HEK293T (cell line): Measurements from ENCODE around the gene KRTAP10-7.

Experiments used
- CTCF ChIA-PET: fragments of 350-600 bp; formaldehyde crosslinking; extraction: SDS; loops from one replicate; lab custom pipeline; 2021; ENCODE audit warnings: antibody characterized with exemption, inconsistent platforms; lab: Yijun Ruan, JAX
- POLR2A ChIA-PET: fragments of 350-600 bp; formaldehyde crosslinking; extraction: SDS; loops from one replicate; lab custom pipeline; 2020; ENCODE audit warnings: antibody characterized with exemption, inconsistent platforms; lab: Yijun Ruan, JAX
- DNase-seq: peaks from one replicate; pipeline ENCODE4 v3.0.0; 2012; ENCODE audit warnings: mixed read lengths; ENCODE audit errors: extremely low spot score
- ARNT ChIP-seq: fragments of 450-650 bp; IDR thresholded peaks from 2 replicates; pipeline ENCODE4 v1.6.1; 2017; ENCODE audit warnings: mild to moderate bottlenecking
- BHLHE40 ChIP-seq: fragments of 450-650 bp; IDR thresholded peaks from 2 replicates; pipeline ENCODE4 v1.6.1; 2016; ENCODE audit warnings: mild to moderate bottlenecking, moderate library complexity, borderline replicate concordance
- CTBP1 ChIP-seq: fragments of 450-650 bp; IDR thresholded peaks from 2 replicates; pipeline ENCODE4 v1.6.1; 2016; ENCODE audit warnings: borderline replicate concordance
- ELF4 ChIP-seq: fragments of 450-650 bp; IDR thresholded peaks from 2 replicates; pipeline ENCODE4 v1.6.1; 2017; ENCODE audit warnings: antibody characterized with exemption
- FOXA1 ChIP-seq: fragments of 450-650 bp; IDR thresholded peaks from 2 replicates; pipeline ENCODE4 v1.6.1; 2016; ENCODE audit warnings: mild to moderate bottlenecking
- FOXK2 ChIP-seq: fragments of 450-650 bp; IDR thresholded peaks from 2 replicates; pipeline ENCODE4 v1.6.1; 2016; ENCODE audit warnings: mild to moderate bottlenecking
- FOXM1 ChIP-seq: fragments of 450-650 bp; IDR thresholded peaks from 2 replicates; pipeline ENCODE4 v1.6.1; 2017; ENCODE audit warnings: mild to moderate bottlenecking, borderline replicate concordance
- HDGF ChIP-seq: fragments of 450-650 bp; IDR thresholded peaks from 2 replicates; pipeline ENCODE4 v1.6.1; 2017; ENCODE audit warnings: antibody characterized with exemption, borderline replicate concordance
- L3MBTL2 ChIP-seq: fragments of 450-650 bp; conservative IDR thresholded peaks from 2 replicates; pipeline ENCODE4 v1.6.1; 2016; ENCODE audit warnings: mild to moderate bottlenecking
- LEF1 ChIP-seq: fragments of 450-650 bp; IDR thresholded peaks from 2 replicates; pipeline ENCODE4 v1.6.1; 2017; ENCODE audit warnings: mild to moderate bottlenecking, borderline replicate concordance
- NFRKB ChIP-seq: fragments of 450-650 bp; IDR thresholded peaks from 2 replicates; pipeline ENCODE4 v1.6.1; 2016; ENCODE audit warnings: mild to moderate bottlenecking, moderate library complexity
- PKNOX1 ChIP-seq: fragments of 450-650 bp; IDR thresholded peaks from 2 replicates; pipeline ENCODE4 v1.6.1; 2016
- SP1 ChIP-seq: fragments of 450-650 bp; IDR thresholded peaks from 2 replicates; pipeline ENCODE4 v1.6.1; 2017
- SUZ12 ChIP-seq: fragments of 450-650 bp; IDR thresholded peaks from 2 replicates; pipeline ENCODE4 v1.6.1; 2016; ENCODE audit warnings: mild to moderate bottlenecking
- TARDBP ChIP-seq: fragments of 450-650 bp; IDR thresholded peaks from 2 replicates; pipeline ENCODE4 v1.6.1; 2016
- ZNF384 ChIP-seq: fragments of 450-650 bp; IDR thresholded peaks from 2 replicates; pipeline ENCODE4 v1.6.1; 2016

The KRTAP10-7 gene

GRCh38 chr21:44581158-44581557, 19.2 kb upstream of the KRTAP10-7 start:
- TF ChIP-seq PKNOX1 = no peak
- TF ChIP-seq FOXK2 = no peak
- TF ChIP-seq BHLHE40 = no peak
- TF ChIP-seq ZNF384 = no peak
- no peak for TF ChIP-seq NFRKB
- TF ChIP-seq LEF1 = no peak
- TF ChIP-seq TARDBP = no peak
- no peak for TF ChIP-seq SUZ12
- TF ChIP-seq FOXA1 = no peak
- TF ChIP-seq SP1 = no peak
- TF ChIP-seq ARNT = no peak
- TF ChIP-seq CTBP1 = no peak
- TF ChIP-seq FOXM1 = no peak
- TF ChIP-seq L3MBTL2 = no peak
- TF ChIP-seq HDGF = no peak
- TF ChIP-seq ELF4 = no peak
- POLR2A ChIA-PET = no interaction called here
- no peak for DNase-seq
- CTCF ChIA-PET = no interaction called here

DNA sequence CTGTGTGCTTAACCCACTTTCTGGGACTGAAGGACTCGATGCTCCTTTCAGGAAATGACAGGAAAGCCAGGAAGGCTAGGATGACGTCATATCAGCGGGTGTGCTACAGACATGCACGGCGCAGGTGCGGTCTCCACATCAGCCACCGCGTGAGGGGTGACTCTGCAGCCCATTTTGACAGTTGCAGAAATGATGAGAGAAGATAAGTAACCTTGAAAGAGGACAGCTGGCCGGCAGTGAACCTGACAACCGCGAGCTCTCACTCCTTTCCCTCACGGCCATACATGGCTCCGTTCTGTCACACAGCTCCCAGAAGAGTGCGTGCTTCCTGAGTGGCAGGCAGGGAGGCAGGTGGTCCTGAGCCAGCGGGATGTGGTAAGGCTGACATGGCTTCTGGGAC, 18.3 kb upstream of the KRTAP10-7 start:
- ChIA-PET POLR2A (no interaction called here), CTCF (no interaction called here)
- no peak for DNase-seq
- TF ChIP-seq BHLHE40 (no peak), L3MBTL2 (no peak), SUZ12 (no peak), LEF1 (no peak), FOXK2 (no peak), ARNT (no peak), SP1 (no peak), ZNF384 (no peak), PKNOX1 (no peak), HDGF (no peak), FOXM1 (no peak), TARDBP (no peak), ELF4 (no peak), FOXA1 (no peak), CTBP1 (no peak), NFRKB (no peak)

DNA sequence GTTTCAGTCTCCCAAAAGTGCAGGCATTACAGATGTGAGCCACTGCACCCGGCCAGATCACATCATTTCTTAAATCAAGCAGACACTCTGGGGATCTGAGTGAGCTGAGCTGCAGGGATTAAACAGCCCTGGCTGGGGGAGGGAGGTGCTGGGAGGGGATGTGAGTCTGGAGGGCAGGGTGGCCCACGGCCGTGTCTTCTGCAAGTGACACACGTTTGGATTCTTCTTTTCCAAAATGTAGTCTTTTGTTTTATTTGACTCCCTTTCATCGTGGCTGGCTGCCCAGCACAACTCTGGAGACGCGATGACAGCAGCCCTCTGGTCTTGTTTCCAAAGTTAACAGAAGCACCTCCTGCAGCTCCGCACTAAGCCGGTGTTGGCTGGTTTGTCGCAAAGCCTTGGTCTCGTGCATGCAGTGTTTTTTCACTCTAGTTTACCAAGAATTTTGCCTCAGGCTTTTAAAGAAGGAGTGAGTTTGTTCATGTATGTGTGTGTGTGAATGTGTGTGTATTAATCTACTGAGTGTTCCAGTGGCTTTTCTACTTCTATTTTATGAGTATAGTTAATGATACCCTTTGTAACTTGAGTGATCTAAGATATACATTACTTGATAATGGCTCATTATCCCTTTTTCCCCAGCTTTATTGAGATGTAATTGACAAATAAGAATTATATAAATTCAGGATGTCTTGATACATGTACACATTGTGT, 17.2 kb upstream of the KRTAP10-7 start:
- TF ChIP-seq LEF1 (no peak), PKNOX1 (0 out of 2 replicates have a peak, but pooled peaks have one; percentile 10), NFRKB (no peak)
- ChIA-PET POLR2A (no interaction called here), CTCF (no interaction called here)
- DNase-seq = no peak

- POLR2A ChIA-PET = no interaction called here
Measured at GRCh38 chr21:44583800-44584147, 16.6 kb upstream of the KRTAP10-7 start.

GRCh38 chr21:44585892-44586291, 14.5 kb upstream of the KRTAP10-7 start:
- ChIA-PET POLR2A (no interaction called here), CTCF (no interaction called here)
- DNase-seq = no peak
- TF ChIP-seq CTBP1 (no peak), PKNOX1 (no peak), L3MBTL2 (no peak), ZNF384 (no peak), LEF1 (no peak), FOXK2 (no peak), SUZ12 (no peak), HDGF (no peak), ARNT (no peak), NFRKB (no peak), FOXM1 (no peak), BHLHE40 (no peak), SP1 (no peak), TARDBP (no peak), ELF4 (no peak), FOXA1 (no peak)

More at GRCh38 chr21:44583800-44584147, 16.6 kb upstream of the KRTAP10-7 start:
- TF ChIP-seq FOXM1 (no peak), LEF1 (no peak), HDGF (no peak), ZNF384 (no peak), ARNT (no peak), FOXK2 (no peak)
- DNase-seq = no peak
- CTCF ChIA-PET = no interaction called here

- CTCF ChIA-PET = no interaction called here
- POLR2A ChIA-PET = no interaction called here
- no peak for TF ChIP-seq SP1
- TF ChIP-seq FOXA1 = no peak
- no peak for TF ChIP-seq FOXK2
- no peak for TF ChIP-seq CTBP1
- no peak for TF ChIP-seq BHLHE40
- no peak for TF ChIP-seq NFRKB
- no peak for TF ChIP-seq ARNT
- no peak for TF ChIP-seq ZNF384
- TF ChIP-seq FOXM1 = no peak
- TF ChIP-seq TARDBP = no peak
- no peak for TF ChIP-seq L3MBTL2
- TF ChIP-seq LEF1 = no peak
- TF ChIP-seq SUZ12 = no peak
- TF ChIP-seq HDGF = no peak
- no peak for TF ChIP-seq ELF4
- TF ChIP-seq PKNOX1 = no peak
- DNase-seq = no peak
Measured at GRCh38 chr21:44589094-44589493, 11.3 kb upstream of the KRTAP10-7 start.
